Endometrial microvascular endothelial cells (primary cell): ENCODE measurements around the gene ECHDC1. TPM values are rescaled to one million over a fixed set of nuclear protein-coding genes. Genes with fewer than 3 reads are reported as not detected.
"Not testable (repeated sequence)": the region's sequence is repeated elsewhere in the genome, so short reads cannot be mapped to it uniquely, and the experiment has no call there.

Experiments used
- in situ Hi-C: cut with HindIII; loops from 2 replicates; pipeline ENCODE4 v1.10.0; 2017; ENCODE audit warnings: low sequenced_read_pairs, low pct_unique_long_range_greater_than_20kb; ENCODE audit errors: inconsistent ontology term
- total RNA-seq: library from RNA; depleted of rRNA; stranded (reverse); fragments of >200 nt; gene quantifications from one replicate; pipeline ENCODE4 v1.2.3, GENCODE V29; 2015; ENCODE audit errors: inconsistent ontology term

The ECHDC1 gene, protein sequence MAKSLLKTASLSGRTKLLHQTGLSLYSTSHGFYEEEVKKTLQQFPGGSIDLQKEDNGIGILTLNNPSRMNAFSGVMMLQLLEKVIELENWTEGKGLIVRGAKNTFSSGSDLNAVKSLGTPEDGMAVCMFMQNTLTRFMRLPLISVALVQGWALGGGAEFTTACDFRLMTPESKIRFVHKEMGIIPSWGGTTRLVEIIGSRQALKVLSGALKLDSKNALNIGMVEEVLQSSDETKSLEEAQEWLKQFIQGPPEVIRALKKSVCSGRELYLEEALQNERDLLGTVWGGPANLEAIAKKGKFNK
- total RNA-seq: 93.4 TPM

DNA sequence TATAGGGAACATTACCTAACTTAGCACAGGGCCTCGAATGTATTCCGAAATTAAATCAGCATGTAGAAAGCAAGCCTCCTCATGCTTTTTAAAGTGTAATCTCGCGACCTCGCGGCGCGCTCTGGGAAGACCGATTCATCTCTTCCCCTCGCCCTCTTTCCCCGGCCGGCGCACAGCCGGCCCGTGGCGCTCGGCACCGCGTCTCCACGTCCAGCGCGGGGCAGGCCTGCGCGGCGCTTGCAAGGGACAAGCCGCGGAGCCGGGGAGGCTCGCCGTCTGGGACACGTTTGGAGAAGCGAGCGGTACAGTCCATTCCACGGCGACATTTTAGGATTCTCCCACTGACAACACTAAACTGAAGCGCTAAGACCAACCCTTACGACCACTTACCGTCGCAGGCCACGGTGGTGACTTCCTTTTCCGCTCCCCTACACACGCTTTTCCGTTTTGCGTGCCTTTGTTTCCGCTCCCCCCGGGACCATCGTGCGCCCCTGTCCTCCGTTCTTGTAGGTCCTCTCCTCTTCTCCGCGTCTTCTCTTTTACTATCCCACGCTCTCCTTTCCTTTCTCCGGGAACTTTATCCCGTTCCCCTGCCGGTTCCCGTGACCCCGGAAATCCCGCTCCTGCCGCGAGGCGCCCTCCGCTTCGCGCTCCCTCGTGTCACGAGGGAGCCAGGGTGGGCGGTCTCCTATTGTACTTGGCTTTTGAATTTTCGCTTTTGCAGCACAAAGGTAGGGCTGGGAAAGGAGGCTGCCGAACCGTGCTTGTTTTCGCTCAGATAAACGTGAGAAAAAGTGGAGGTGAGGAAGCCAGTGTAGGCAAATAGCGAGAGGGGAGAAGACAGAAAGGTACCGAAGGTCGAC lies at the start of gene ECHDC1:
Gene ECHDC1 (minus strand): TSS at position 664 of the 863 bp plus-strand sequence. CDS start 12,581 bp downstream, outside the sequence.
- in situ Hi-C loops: no loop called here

DNA sequence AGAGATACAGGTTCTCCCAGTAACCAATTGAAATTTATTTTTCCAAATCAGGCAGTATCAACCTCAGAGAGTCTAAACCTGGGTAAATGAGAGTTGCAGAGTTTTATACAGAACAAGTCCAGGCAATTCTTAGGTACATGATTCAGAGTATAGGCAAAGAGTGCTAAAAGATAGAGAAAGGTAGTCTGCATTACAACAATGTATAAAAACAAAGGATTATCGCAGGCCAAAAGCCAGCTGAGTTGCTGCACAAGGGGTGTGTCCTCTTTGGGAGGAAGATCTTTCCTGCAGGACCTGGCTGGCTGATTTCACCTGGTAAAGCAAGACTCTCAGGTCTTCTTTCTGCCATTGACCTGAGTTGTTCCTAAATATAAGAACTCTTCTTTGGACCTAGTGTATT lies 48.9 kb upstream of the ECHDC1 start:
- in situ Hi-C loops: no loop called here

DNA sequence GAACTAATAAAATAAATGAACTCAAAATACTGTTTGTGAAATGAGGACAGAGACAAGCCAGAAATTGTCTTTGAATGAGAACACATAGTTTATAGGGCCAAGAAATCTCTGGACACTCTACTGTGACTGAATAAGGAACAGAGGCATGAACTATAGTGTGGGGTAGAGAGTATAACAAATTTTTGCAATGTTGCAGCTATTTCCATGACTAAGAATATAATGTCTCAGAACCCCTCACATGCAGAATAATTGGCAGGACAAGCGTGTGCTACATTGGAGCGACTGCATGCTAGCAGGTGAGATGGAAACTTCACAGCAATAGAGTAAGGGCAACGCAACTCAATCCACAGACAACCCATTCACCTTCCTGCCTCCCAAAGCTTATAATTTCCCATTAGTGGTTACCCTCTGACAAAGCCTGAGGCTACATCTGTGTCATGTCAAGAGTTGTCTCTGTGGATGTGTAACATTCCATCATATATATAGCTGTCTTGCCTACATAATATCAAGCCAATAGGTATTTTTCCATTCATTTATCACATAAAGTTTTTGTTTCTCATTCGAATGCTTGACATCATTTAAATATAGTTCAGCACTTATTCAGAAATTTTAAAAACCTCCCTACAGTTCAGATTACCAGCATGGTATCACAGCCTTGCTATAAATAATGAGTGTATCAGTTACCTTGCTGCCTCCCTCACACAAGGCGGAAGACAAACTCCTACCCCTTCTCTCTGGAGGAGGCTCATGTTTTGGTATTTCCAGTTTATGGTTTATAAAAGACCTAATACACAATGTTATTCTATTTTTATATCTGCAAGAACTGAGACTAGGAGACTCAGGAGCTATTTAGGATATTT lies 47.9 kb upstream of the ECHDC1 start:
- in situ Hi-C loops: no loop called here

DNA sequence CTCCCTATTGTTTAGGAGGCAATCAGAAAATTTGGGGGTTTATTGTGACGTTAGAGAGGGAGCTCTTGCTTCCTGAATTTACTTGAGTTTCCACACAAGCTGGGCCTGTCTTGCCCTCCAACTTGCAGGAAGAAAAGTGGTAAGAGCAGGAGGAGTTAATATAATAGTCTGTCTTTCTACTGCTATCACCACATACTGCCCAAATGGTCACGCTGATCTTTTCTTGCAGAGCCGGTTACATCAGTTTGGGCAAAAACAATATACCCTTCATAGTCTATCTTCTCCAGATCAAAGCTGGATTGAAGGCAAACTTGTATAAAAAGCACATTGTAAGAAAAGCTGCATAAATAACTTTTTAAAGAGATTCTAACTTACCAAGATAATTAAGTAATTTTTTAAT lies 46.3 kb upstream of the ECHDC1 start:
- in situ Hi-C loops: no loop called here

DNA sequence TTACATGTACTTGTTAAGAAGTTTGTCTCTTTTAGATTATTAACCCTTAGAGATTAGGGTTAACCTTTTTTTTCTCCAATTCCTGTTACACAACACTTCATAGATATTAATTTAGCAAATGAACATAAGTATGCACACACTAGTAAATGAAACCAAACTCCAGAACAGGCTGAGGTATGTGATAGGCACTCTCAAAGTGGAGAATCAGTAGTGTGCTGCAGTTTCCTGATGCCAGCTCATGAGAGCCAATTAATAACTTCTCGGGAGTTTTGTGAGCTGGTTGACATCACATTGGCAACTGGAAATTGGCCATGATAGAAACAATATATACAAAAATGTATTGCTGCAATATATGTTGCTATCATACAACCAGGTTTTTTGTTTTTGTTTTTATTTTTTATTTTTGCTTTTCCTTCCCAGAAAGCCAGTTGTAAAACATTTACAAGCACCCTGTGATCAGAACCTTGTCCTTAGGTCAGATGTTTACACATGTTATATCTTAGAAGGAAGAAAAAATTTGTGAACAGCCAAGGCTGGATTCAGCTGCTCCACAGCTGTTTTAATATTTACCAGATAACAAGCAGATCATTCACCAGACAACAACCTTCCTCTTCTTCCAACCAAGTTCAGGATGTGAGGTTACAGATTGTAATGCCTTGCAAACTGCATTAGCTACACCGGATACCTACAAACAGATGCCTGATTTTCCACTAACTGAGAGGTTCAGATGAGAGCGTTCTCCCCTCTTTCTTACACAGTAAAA lies 42.4 kb upstream of the ECHDC1 start:
- in situ Hi-C loops: no loop called here

DNA sequence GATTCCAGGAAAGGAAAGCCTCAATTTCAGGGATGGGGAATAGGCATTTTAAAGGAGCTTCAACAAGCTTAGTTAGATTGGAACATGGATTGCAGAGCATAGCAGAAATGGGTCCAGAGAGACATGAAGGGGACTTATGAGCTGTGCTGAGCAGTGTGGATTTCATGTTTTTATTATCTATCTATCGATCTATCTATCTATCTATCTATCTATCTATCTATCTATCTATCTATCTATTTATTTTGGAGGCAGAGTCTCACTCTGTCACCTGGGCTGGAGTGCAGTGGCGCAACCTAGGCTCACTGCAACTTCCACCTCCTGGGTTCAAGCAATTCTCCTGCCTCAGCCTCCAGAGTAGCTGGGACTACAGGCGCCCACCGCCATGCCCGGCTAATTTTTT lies 41.4 kb upstream of the ECHDC1 start:
- in situ Hi-C loops: not testable (repeated sequence)

DNA sequence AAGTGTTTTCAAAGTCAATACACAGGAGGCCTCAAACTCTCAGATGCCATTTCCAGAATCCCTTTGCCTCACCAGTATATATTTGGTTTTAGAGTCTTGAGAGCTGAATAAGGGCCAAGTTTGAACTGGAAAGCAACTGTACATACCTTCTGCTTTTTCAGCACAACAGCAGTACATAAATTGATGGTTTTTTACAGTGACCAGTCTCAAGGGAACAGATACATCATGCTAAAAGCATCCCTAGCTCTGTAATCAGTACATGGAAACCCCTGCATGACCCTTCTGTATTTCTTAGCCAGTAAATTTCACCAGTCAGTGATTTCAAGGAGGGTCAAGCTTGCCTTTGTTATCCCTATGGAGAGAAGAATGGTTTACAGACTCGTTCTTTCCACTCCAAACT lies 40.6 kb upstream of the ECHDC1 start:
- in situ Hi-C loops: no loop called here

DNA sequence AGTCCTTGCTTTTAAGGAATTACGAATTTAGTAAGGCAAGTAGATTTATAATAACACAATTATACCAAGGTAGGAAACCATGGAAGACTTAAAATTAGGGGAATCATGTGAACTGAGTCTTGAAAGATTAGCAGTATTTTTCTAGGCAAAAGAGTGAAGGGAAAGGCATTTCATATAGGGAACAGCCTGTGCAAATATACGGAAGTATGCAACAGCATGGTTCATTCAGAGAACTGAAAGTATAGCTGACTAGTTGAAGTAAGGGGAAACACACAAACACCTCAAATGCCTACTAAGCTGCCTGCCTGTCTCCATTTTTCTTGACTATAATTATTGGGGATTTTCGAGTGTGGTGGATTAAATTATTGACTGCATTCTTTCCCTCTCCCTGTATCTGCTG lies 39.0 kb upstream of the ECHDC1 start:
- in situ Hi-C loops: no loop called here

DNA sequence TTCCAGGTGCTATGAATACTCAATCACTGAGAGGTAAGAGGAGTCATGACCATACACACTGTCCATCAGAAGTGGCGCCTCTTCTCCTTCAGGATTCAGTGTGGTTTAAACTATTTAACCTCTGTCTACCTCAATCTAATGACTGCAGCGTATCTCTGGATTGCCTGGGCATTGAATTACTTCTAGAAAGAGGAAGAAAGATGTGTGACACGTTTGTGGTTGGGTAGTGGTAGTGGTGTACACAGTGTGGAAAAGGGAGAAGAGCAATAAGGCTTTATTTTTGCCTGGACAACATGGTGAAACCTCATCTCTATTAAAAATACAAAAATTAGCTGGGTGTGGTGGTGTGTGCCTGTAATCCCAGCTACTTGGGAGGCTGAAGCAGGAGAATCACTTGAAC lies 38.0 kb upstream of the ECHDC1 start:
- in situ Hi-C loops: no loop called here

DNA sequence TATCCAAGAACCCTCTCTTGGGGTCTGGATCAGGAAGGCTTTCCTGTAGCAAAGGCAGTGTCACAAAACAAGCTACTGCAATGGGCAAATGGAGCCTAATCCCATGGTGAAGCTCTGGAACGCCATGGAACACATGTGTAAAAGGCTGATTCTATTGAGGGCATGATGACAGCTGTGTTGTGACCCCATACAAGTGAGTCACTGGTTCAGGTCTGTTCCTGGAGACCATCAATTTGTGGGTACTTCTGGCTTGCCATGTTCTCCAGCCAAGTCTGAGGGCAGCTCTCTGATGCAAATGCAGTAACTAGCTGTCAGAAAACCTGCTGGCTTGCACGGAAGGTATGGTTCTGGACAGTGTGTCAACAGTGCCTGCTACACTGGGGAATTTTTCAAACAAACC lies 33.3 kb upstream of the ECHDC1 start:
- in situ Hi-C loops: no loop called here

DNA sequence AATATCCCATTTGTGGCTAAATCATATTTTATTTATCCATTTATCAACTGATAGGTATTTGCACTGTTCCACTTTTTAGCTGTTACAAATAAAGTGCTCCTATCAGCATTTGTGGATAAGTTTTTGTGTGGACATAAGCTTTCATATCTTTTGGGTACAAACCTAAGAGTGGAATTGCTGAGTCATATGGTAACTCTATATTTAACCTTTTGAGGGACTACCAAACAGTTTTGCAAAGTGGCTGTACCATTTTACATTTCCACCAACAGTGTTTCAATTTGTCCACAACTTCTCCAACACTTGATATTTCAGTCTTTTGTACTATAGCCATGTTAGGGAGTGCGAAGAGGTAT lies 23.6 kb upstream of the ECHDC1 start:
- in situ Hi-C loops: no loop called here

DNA sequence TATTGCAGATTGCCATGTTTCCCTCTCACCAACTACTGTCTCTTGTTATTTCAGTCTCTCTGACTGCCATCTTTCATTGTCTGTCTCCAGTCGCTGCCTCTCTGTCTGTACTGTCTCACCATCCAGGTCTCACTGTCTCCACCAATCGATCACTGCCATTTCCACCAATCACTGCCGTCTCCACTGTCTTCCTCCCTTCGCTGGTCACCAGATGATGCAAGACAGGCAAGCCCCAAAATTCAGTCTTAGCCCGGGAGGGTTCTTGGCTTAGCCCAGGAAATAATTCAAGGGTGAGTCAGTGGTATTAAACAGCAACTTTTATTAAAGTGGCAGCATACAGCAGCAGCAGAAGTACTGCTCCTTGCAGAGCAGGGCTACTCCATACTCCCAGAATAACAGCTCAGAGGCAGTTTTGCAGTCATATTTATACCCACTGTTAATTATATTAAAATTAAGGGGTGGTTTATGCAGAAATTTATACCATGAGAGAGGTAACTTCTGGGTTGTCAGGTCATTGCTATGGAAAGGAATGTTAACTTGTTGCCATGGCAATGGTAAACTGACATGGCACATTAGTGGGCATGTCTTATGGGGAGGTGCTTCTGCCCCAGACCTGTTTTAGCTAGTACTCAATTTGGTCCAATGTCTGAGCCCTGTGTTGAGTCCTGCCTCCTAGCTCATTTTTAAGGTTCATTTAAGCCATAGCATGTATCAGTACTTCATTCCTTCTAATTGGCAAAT lies 23.0 kb upstream of the ECHDC1 start:
- in situ Hi-C loops: no loop called here

DNA sequence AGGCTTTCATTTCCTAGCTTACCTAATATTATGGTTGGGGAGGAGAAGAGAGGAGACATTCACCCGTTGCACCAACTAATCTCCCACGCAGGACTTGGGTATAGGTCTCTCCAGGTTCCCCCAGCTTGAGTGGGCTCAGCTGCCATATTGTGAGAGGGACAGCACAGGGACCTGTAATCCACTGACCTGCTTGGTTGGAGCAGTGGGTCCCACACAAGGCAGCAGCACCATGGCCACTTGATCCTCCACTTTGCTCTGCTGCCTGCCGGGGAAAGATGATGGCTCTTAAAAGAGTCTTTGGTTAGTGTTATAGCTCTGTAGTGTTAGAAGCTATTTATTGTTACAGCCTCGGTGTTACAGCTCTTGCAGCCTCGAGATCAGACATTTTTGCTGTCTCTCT lies 22.5 kb upstream of the ECHDC1 start:
- in situ Hi-C loops: no loop called here

DNA sequence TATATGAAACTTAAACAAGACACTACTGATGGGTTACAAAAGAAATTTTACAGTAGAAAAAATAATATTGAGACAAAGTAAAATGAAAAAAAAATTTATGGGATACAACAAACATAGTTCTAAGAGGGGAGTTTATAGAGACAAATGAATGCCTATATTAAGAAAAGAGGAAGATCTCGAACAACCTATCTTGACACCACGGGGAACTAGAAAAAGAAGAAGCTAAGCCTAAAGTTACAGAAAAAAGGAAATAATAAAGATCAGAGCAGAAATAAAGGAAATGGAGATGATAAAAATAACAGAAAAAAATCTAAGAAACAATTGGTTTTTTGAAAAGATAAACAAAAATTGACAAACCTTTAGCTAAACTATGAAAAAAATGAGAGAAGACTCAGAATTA lies 9.1 kb upstream of the ECHDC1 start:
- in situ Hi-C loops: no loop called here

DNA sequence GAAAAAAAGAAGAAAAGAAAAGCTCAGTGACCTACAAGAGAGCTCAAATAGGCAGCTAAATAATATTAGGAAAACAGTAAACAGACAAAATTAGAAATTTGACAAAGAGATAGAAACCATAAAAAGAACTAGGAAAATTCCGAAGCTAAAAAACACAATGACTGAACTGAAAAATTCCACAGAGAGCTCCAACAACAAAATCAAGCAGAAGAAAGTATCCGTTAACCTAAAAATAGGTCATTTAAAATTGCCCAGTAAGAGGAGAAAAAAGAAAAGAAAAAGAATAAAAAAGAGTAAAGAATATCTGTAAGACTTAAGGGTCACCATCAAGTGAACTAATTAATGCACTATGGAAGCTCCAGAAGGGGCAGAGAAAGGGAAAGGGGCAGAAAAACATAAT lies 6.6 kb upstream of the ECHDC1 start:
- in situ Hi-C loops: no loop called here

DNA sequence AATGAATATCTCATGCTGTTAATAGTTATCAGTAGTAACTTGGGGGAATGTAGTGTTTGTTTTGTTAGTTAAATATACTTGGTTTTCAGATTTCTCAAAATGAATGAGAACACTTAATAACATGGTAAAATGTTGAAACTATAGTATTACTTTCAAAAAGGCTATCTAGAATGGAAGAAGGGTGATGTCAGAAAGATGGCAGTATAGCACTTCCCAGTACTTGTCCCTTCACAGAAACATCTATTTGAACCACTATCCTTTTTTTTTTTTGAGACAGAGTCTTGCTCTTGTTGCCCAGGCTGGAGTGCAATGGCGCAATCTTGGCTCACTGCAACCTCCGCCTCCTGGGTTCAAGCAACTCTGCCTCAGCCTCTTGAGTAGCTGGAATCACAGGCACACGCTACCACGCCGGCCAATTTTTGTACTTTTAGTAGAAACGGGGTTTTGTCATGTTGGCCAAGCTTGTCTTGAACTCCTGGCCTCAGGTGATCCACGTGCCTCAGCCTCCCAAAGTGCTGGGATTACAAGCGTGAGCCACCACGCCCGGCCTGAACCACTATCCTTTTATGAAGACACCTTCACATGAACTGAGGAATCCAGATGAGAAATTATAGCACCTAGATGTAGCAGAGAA lies 4.7 kb upstream of the ECHDC1 start:
- in situ Hi-C loops: no loop called here

DNA sequence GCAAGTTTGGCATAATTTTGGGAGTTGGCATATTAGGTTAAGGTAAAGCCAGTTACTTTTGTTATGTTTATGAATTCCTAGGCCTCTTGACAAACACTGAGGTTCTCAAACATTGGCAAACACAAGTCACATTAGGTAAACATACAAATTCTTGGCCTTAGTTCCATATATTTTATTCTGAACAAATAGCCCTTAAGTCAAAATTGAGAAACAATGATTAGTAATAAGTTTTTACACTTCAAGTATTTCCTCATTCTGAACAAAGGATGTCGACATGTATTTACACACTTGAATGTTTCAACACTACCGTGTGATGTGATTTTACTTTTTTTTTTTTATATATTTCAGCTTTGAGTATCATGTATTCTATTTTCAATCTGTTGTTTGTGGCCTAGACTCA lies 3.8 kb upstream of the ECHDC1 start:
- in situ Hi-C loops: no loop called here

DNA sequence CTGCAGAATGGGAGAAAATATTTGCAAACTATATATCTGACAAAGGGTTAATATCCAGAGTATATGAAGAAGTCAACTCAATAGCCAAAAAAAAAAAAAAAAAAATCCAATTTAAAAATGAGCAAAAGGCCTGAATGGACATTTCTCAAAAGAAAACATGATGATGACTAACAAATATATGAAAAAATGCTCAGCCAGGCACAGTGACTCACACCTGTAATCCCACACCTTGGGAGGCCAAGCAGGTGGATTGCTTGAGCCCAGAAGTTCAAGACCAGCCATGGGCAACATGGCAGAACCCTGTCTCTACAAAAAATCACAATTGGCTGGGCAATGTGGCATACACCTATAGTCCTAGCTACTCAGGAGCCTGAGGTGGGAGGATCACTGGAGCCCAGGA lies 2.1 kb upstream of the ECHDC1 start:
- in situ Hi-C loops: no loop called here
